GM18502 (cell line): ENCODE data around the gene MAGI1.

Source experiments
- ATAC-seq: cut with Tn5 transposase; IDR thresholded peaks from one replicate; pipeline ENCODE4 v1.9.1; 2021; ENCODE audit warnings: mild to moderate bottlenecking; ENCODE audit not compliant: unreplicated experiment, poor library complexity

Gene MAGI1

GRCh38 chr3:65484964-65485363 lies 553.8 kb downstream of the MAGI1 start:
- no peak for ATAC-seq

DNA sequence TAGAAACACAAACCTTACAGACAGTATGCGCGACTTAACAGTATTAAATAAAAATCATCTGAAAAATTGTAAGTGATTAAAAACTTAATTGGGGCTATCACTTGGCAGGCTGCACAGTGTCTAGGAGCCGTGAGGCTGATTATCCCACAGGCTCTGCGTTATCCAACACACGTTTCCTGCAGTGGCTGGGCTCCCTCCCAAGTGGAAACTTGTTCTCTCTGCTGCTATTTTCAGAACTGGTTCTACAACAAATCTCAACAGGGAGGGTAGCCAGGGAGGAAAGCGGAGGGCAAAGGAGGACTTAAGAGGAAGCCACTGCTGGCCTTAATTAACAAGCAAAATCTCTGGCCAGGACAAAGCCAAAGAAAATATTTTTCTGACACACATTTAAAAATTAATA lies 555.2 kb downstream of the MAGI1 start:
- ATAC-seq = no peak

- ATAC-seq = no peak
Observed at GRCh38 chr3:65483011-65483410, 555.7 kb downstream of the MAGI1 start.

- no peak for ATAC-seq
Observed at GRCh38 chr3:65481085-65481484, 557.6 kb downstream of the MAGI1 start.

DNA sequence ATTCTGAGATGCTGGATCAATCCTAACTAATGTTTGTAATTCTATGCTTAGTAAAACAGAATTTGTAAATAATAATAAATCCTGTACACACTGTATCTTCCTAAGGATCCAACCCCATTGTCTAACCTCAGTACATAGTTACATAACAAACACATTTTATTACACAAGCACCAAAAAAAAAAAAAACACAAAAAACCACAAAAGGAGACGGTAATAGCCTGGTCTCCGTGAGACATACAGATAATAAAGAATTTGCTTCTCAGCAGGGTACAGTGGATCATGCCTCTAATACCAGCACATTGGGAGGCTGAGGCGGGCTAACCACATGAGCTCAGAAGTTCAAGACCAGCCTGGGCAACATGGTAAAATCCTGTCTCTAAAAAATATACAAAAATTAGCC lies 558.7 kb downstream of the MAGI1 start:
- no peak for ATAC-seq

GRCh38 chr3:65478551-65479500 lies 559.9 kb downstream of the MAGI1 start:
- ATAC-seq = no peak

DNA sequence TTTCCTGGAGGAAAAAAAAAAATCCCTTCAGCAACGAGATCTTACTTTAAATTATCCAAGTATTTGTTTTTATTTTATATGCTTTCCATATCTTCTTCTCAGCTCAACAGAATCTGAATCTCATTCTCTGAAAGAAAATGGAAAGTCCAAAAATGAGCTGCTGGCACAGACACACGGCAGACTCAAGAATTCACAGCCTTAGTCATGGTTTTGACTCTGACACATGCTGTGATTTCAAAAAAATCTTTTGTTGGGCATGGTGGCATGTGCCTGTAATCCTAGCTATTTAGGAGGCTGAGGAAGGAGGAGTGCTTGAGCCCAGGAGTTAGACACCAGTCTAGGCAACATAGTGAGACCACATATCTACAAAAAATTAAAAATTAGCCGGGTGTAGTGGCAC lies 565.0 kb downstream of the MAGI1 start:
- no peak for ATAC-seq

DNA sequence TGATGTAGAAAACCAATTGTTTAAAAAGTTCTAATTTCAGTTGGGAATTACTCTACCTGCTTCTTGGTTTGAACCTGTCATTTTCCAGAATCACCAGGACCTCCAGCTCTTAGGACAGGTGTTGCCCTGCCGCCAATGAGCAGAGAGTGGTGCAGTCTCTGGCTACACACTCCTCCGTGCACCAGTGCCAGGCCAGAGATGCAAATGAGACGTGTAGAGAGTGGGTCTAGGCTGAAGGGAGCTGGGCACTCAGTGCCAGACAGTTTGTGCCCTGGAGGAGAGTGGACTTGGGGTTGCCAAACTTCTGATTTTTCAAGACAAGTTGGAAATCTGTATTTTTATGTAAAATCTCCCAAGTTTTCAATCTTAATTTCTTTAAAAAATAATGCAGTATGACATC lies 566.2 kb downstream of the MAGI1 start:
- ATAC-seq = no peak

GRCh38 chr3:65466300-65466988 lies 572.3 kb downstream of the MAGI1 start:
- ATAC-seq = no peak

- ATAC-seq = no peak
Observed at GRCh38 chr3:65449841-65450428, 588.8 kb downstream of the MAGI1 start.

DNA sequence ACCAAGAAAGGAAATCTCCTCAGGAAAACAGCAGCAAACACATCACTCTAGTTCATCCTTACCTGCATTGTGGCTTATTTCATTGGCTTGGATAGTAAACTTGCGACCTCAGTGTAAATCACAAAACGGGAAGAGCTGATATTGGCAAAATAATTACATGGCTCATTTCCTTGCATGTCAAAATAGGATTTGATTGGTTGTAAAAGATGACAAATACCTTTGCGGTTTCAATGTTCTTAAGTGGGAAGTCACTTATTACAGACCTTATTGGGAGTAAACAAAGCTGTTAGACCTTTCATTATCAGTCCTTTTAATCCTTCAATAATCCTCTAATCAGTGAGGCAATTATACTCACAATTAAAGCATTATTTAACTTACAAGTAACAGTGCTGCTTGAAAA lies 590.6 kb downstream of the MAGI1 start:
- no peak for ATAC-seq

GRCh38 chr3:65445573-65446169 lies 593.0 kb downstream of the MAGI1 start:
- no peak for ATAC-seq

DNA sequence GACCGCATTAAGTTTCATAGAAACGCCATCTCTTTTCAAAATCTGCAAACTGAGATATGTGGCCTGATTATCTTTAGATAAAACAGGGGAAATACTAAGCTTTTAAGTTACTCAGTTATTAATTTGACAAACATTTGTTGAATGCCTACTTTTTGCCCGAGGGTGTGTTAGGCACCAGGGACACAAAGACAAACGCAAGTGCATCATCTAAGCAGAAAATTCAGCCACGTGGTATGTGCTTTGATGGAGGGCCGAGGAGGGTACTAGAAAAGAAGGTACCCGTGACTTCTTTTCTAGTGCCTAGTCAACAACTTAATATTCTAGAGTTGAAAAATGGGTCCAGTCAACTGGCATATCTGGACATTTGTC lies 594.3 kb downstream of the MAGI1 start:
- ATAC-seq = no peak

DNA sequence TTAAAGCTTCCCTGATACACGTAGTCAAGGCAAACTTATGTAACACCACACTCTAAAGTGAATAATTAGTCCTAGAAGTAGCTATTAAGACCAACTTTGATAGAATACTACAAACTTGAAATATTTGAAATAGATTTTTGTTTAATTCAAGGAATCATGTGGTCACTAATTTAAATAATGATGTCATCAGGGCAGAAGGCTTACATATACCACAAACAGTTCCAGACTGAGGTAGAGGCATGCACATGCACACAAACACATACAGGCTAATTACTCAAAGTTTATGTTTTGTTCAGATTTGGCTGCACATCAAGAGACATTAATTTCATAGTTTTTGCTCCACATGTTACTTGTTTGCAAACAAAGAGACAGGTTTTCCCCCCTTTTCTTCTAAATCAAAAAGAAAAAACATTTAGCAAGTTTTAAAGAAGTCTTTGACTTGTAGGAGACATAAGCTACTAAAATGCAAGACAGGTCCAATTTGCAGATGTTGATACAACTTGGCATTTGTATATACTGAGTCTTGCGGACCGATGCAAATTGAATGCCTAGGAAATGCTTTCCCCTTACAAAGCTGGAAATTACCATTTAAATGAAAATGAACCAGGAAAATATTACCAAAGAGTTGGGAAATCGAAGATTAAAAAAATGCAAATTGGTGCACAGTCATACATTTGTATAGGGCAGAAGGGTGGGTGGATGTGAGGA lies 594.8 kb downstream of the MAGI1 start:
- no peak for ATAC-seq

DNA sequence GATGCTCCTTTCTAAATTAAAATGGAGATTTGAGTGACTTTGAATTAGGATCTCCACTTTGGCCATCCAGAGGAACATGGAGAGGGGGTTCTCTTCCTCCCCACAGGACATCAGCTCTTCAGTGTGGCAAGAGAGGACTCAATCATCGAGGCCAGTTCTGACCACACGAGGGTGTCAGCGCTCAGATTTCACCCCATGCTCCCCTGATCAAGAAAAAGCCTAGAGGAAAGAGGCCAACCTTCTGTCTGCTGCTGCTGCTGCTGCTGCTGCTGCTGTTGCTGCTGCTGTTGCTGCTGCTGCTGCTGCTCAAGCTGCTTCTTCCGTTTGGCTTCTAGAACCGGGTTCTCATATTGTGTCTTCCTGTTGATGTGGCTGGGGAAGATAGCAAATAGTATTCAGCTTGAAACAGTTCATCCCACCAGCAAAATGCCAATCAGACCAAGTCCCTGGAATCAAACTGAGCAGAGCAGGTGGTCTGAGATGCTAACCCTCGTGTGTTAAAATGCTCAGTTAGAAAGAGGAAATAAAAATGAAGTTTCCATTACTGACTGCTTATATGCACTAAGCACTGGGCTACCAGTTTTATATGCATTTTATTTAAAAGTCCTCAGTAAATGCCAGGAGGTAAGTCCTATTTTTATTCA lies 599.0 kb downstream of the MAGI1 start:
- ATAC-seq = no peak

- no peak for ATAC-seq
Observed at GRCh38 chr3:65438612-65439011, 600.1 kb downstream of the MAGI1 start.

GRCh38 chr3:65438096-65438495 lies 600.6 kb downstream of the MAGI1 start:
- no peak for ATAC-seq

- no peak for ATAC-seq
Observed at GRCh38 chr3:65436580-65436979, 602.1 kb downstream of the MAGI1 start.

GRCh38 chr3:65433480-65433879 lies 605.2 kb downstream of the MAGI1 start:
- ATAC-seq = no peak
